MM.1S (cell line): ENCODE results near the gene CORO7.

Experiments
- DNase-seq: peaks from one replicate; pipeline ENCODE4 v3.0.0-alpha.2; 2015
- H2AFZ ChIP-seq: fragments of 300-600 bp; sonication (generic); 2 replicates; pipeline ENCODE4 v1.6.0; 2016; ENCODE audit warnings: antibody characterized with exemption, low read length
- H3F3A ChIP-seq: fragments of 300-600 bp; sonication (generic); 2 replicates; pipeline ENCODE4 v1.6.1; 2016; ENCODE audit warnings: mild to moderate bottlenecking, antibody characterized with exemption, low read length, moderate library complexity, mixed read lengths; ENCODE audit not compliant: insufficient read depth
- H3K27ac ChIP-seq: fragments of 300-600 bp; sonication (generic); 2 replicates; pipeline ENCODE4 v1.5.1; 2016; ENCODE audit warnings: mild to moderate bottlenecking, low read length
- H3K27me3 ChIP-seq: fragments of 300-600 bp; sonication (generic); replicated peaks from 2 replicates; pipeline ENCODE4 v1.6.0; 2016; ENCODE audit warnings: low read length; ENCODE audit not compliant: insufficient read depth
- H3K36me3 ChIP-seq: fragments of 300-600 bp; sonication (generic); replicated peaks from 2 replicates; pipeline ENCODE4 v1.6.1; 2016; ENCODE audit warnings: mild to moderate bottlenecking, low read length, mixed read lengths; ENCODE audit not compliant: insufficient read depth
- H3K4me1 ChIP-seq: fragments of 300-600 bp; sonication (generic); 2 replicates; pipeline ENCODE4 v1.6.1; 2016; ENCODE audit warnings: low read length, mixed read lengths
- H3K4me2 ChIP-seq: fragments of 300-600 bp; sonication (generic); 2 replicates; pipeline ENCODE4 v1.6.0; 2016; ENCODE audit warnings: low read depth, low read length
- H3K4me3 ChIP-seq: fragments of 300-600 bp; sonication (generic); 2 replicates; pipeline ENCODE4 v1.5.1; 2016; ENCODE audit warnings: low read length, mixed read lengths
- H3K79me2 ChIP-seq: fragments of 300-600 bp; sonication (generic); 2 replicates; pipeline ENCODE4 v1.6.1; 2016; ENCODE audit warnings: mixed run types, low read length, mixed read lengths
- H3K9ac ChIP-seq: fragments of 300-600 bp; sonication (generic); 2 replicates; pipeline ENCODE4 v1.6.1; 2016; ENCODE audit warnings: low read length, mixed read lengths
- H3K9me2 ChIP-seq: fragments of 300-600 bp; sonication (generic); replicated peaks from 2 replicates; pipeline ENCODE4 v1.6.1; 2016; ENCODE audit warnings: mild to moderate bottlenecking, low read length, mixed read lengths; ENCODE audit not compliant: insufficient read depth
- H3K9me3 ChIP-seq: fragments of 300-600 bp; sonication (generic); replicated peaks from 2 replicates; pipeline ENCODE4 v1.6.1; 2016; ENCODE audit warnings: mild to moderate bottlenecking, low read length, mixed read lengths; ENCODE audit not compliant: insufficient read depth
- H4K20me1 ChIP-seq: fragments of 300-600 bp; sonication (generic); 2 replicates; pipeline ENCODE4 v1.6.1; 2016; ENCODE audit warnings: mild to moderate bottlenecking, low read length, moderate library complexity, mixed read lengths; ENCODE audit not compliant: insufficient read depth
- EZH2 ChIP-seq: fragments of 300-600 bp; sonication (generic); optimal IDR thresholded peaks from 2 replicates; pipeline ENCODE3; 2017; ENCODE audit warnings: low read depth, mild to moderate bottlenecking, antibody characterized with exemption, low read length, mixed read lengths
- EZH2phosphoT487 ChIP-seq: fragments of 300-600 bp; sonication (generic); IDR thresholded peaks from 2 replicates; pipeline ENCODE4 v1.6.1; 2018; ENCODE audit warnings: antibody characterized with exemption, low read length
- TF ChIP-seq, protein P1 (sequence below): fragments of 300-600 bp; sonication (generic); IDR thresholded peaks from 2 replicates; pipeline ENCODE4 v1.5.1; 2016; ENCODE audit warnings: antibody characterized with exemption, low read length, mixed read lengths

The CORO7 gene

DNA sequence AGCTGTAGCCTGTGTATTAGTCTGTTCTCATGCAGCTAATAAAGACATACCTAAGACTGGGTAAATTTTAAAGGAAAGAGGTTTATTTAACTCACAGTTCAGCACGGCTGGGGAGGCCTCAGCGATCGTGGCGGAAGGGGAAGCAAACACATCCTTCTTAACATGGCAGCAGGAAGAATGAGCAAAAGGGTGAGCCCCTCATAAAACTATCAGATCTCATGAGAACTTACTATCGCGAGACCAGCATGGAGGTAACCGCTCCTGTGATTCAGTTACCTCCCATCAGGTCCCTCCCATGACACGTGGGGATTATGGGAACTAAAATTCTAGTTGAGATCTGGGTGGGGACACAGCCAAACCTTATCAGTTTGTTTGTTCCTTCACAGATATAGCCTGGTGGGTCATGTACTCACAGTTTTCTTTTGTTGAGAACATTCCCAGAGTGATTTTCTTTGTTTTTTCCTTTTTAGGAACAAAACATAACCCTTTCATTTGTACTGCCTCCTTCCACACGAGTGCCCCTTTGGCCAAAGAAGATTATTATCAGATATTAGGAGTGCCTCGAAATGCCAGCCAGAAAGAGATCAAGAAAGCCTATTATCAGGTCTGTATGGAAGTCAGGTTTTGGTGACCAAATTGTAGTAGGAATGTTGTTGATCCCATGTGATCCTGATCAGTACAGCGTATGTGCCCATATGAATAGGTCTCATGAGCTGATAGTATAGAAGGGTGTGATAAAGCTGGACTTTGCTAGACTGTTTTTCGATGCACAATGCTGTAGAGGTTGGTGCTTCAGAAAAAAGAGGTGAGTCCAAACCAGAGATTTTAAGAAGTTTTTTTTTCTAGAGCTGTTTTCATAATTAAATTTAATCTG lies 17.8 kb upstream of the CORO7 start:
- Histone ChIP-seq H2AFZ (no peak overlapping the region), H3K9ac (no peak overlapping the region), H3K9me2 (no peaks in the 10 kb centered on the region), H4K20me1 (no peaks in the 10 kb centered on the region), H3K4me1 (no peaks in the 10 kb centered on the region), H3K4me2 (no peak overlapping the region), H3K27me3 (no peaks in the 10 kb centered on the region), H3K27ac (no peak overlapping the region), H3F3A (no peaks in the 10 kb centered on the region), H3K79me2 (peaks cover 53% of the 10 kb centered on the region), H3K36me3 (peaks cover 3% of the 10 kb centered on the region; the same call in 1 of the 2 replicates), H3K4me3 (no peak overlapping the region), H3K9me3 (no peaks in the 10 kb centered on the region)
- DNase-seq: no peak
- TF ChIP-seq, protein P1, sequence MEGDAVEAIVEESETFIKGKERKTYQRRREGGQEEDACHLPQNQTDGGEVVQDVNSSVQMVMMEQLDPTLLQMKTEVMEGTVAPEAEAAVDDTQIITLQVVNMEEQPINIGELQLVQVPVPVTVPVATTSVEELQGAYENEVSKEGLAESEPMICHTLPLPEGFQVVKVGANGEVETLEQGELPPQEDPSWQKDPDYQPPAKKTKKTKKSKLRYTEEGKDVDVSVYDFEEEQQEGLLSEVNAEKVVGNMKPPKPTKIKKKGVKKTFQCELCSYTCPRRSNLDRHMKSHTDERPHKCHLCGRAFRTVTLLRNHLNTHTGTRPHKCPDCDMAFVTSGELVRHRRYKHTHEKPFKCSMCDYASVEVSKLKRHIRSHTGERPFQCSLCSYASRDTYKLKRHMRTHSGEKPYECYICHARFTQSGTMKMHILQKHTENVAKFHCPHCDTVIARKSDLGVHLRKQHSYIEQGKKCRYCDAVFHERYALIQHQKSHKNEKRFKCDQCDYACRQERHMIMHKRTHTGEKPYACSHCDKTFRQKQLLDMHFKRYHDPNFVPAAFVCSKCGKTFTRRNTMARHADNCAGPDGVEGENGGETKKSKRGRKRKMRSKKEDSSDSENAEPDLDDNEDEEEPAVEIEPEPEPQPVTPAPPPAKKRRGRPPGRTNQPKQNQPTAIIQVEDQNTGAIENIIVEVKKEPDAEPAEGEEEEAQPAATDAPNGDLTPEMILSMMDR: no peak
- no peak for TF ChIP-seq EZH2
- TF ChIP-seq EZH2phosphoT487: no peak

DNA sequence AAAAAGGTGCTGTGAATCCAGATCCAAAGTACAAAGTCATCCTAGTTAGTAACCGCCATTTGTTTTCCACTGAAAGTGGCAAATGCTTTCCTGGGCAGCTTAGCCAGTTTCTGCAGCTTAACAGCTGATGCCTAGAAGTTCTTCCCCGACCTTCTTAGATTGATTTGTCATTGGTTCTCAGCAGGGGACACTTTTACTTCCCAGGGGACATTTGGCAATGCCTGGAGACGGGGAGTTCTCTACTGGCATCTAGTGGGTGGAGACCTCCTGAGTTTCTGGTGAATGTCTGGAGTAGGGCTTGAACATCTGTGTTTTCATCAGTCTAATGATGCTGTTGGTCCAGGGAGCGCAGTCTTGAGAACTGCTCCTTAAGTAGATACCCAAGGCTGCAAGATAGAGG lies 16.8 kb upstream of the CORO7 start:
- Histone ChIP-seq H3K9me3 (no peaks in the 10 kb centered on the region), H3K79me2 (peaks cover 57% of the 10 kb centered on the region), H2AFZ (no peak overlapping the region), H3K4me3 (no peak overlapping the region), H4K20me1 (no peaks in the 10 kb centered on the region), H3K9ac (no peak overlapping the region), H3K36me3 (peaks cover 3% of the 10 kb centered on the region; the same call in 1 of the 2 replicates), H3K27me3 (no peaks in the 10 kb centered on the region), H3K27ac (no peak overlapping the region), H3K4me2 (no peak overlapping the region), H3K4me1 (no peaks in the 10 kb centered on the region), H3K9me2 (no peaks in the 10 kb centered on the region), H3F3A (no peaks in the 10 kb centered on the region)
- DNase-seq: no peak
- TF ChIP-seq, protein P1: no peak
- TF ChIP-seq EZH2 (no peak), EZH2phosphoT487 (no peak)

DNA sequence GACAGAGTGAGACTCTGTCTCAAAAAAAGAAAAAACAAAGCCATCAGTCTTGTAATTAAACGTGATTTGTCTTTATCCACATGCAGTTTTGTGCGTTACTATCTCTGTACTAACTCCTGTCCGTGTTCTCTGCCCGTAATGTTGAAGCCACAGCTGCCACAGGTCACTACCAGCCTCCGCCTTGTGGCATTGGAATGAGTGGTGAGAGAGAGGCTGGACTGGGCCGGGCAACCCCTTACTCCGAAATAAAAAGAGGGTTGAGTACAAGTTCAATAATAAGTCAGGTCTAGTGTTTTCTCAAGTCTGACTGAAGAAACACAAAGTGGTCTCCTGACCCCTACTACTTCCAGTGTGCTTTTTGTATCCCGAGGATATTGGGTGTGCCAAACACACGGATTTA lies 14.6 kb upstream of the CORO7 start:
- Histone ChIP-seq H2AFZ (no peak overlapping the region), H3K27ac (no peak overlapping the region), H3K4me1 (peaks cover 9% of the 10 kb centered on the region; the same call in 1 of the 2 replicates), H3K36me3 (peaks cover 3% of the 10 kb centered on the region; the same call in 1 of the 2 replicates), H3K79me2 (peaks cover 66% of the 10 kb centered on the region), H3K9ac (no peak overlapping the region), H3K27me3 (no peaks in the 10 kb centered on the region), H3K9me2 (no peaks in the 10 kb centered on the region), H3F3A (peaks cover 5% of the 10 kb centered on the region; the same call in 1 of the 2 replicates), H3K4me2 (no peak overlapping the region), H3K4me3 (no peak overlapping the region), H4K20me1 (no peaks in the 10 kb centered on the region), H3K9me3 (no peaks in the 10 kb centered on the region)
- no peak for TF ChIP-seq EZH2
- TF ChIP-seq, protein P1: no peak
- no peak for TF ChIP-seq EZH2phosphoT487
- DNase-seq: no peak
